Activated T-cell treated with anti-CD3 and anti-CD28 coated beads, Interleukin-2, amount 50 U/mL, for 1 hour (primary cell): ENCODE data around the gene ATP1A2.
A peak's percentile ranks its signal among the peaks of the same experiment; 100 is the strongest.

ENCODE experiments used
- DNase-seq: peaks from one replicate; pipeline ENCODE4 v3.0.0-alpha.2; 2020

Gene ATP1A2

GRCh38 chr1:160115545-160116282, at the start of gene ATP1A2:
TSS of gene ATP1A2 (plus strand) at chr1:160115759. CDS start at chr1:160115862, 103 bp downstream.
- DNase-seq, result no peak

GRCh38 chr1:160066829-160067745, 48.5 kb upstream of the ATP1A2 start:
- no peak for DNase-seq

GRCh38 chr1:160068225-160068624, 47.3 kb upstream of the ATP1A2 start:
- no peak for DNase-seq

- DNase-seq, result no peak
Observed at GRCh38 chr1:160069460-160070231, 45.9 kb upstream of the ATP1A2 start, which contains the start of gene KCNJ10. TSS of gene KCNJ10 (minus strand) at chr1:160070160. CDS start at chr1:160042532, 27,628 bp downstream.

GRCh38 chr1:160070243-160071163, 45.1 kb upstream of the ATP1A2 start:
- peak; percentile 79 for DNase-seq

- DNase-seq, result no peak
Observed at GRCh38 chr1:160071289-160071688, 44.3 kb upstream of the ATP1A2 start.

GRCh38 chr1:160074865-160075264, 40.7 kb upstream of the ATP1A2 start:
- no peak for DNase-seq

- no peak for DNase-seq
Observed at GRCh38 chr1:160075836-160076235, 39.7 kb upstream of the ATP1A2 start.

- no peak for DNase-seq
Observed at GRCh38 chr1:160076295-160076694, 39.3 kb upstream of the ATP1A2 start.

- no peak for DNase-seq
Observed at GRCh38 chr1:160077486-160077885, 38.1 kb upstream of the ATP1A2 start.

GRCh38 chr1:160078512-160079195, 36.9 kb upstream of the ATP1A2 start:
- peak; percentile 70 for DNase-seq

- DNase-seq, result no peak
Observed at GRCh38 chr1:160079448-160079847, 36.1 kb upstream of the ATP1A2 start.

GRCh38 chr1:160080381-160081100, 35.0 kb upstream of the ATP1A2 start:
- DNase-seq, result no peak

GRCh38 chr1:160081261-160081936, 34.2 kb upstream of the ATP1A2 start, which contains the start of gene KCNJ9:
TSS of gene KCNJ9 (plus strand) at chr1:160081538. CDS start at chr1:160084031, 2,493 bp downstream.
- DNase-seq, result no peak

- DNase-seq, result no peak
Observed at GRCh38 chr1:160082487-160082886, 33.1 kb upstream of the ATP1A2 start.

- no peak for DNase-seq
Observed at GRCh38 chr1:160082926-160083325, 32.6 kb upstream of the ATP1A2 start.

GRCh38 chr1:160083968-160084770, 31.4 kb upstream of the ATP1A2 start:
- DNase-seq, result peak; percentile 81

GRCh38 chr1:160084771-160085321, 30.7 kb upstream of the ATP1A2 start:
- DNase-seq, result no peak
